Measurements from ENCODE around the gene AIG1.

DNA sequence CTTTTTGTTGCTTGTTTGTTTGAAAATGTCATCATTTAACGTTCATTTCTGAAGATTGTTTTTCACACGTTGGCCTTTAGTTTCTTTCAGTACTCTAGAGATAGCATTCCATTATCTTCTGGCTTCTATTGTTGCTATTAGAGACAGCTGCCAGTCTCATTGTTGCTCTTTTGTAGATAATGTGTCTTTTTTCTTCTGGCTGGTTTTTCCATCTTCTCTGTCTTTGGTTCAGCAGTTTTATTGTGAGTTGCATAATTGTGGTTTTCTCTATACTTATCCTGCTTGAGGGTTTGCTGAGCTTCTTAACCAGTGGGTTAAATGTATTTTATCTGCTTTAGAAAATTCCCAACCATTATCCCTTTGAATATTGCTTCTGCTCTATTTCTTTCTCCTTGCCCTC lies 23.2 kb upstream of the AIG1 start:
- TF ChIP-seq CTCF (IDR thresholded peaks at IDR 0.05; ENCODE audit: poor library complexity) (no peak), EZH2 (IDR thresholded peaks at IDR 0.05; ENCODE audit: borderline replicate concordance) (no peak), EZH2phosphoT487 (IDR thresholded peaks at IDR 0.05; ENCODE audit: low read depth, severe bottlenecking, unreplicated experiment) (no peak)

Data from hepatocyte (in vitro differentiated cells).